Neutrophil (primary cell): ENCODE data around the gene LLGL1.
A peak's percentile ranks its signal among the peaks of the same experiment; 100 is the strongest.

Source experiments
- H3K27ac ChIP-seq: fragments of 200-600 bp; sonication (generic); 2 replicates; pipeline ENCODE4 v1.5.1; 2016; ENCODE audit warnings: mild to moderate bottlenecking, moderate library complexity
- H3K27me3 ChIP-seq: fragments of 200-600 bp; sonication (generic); 2 replicates; pipeline ENCODE4 v1.6.0; 2016; ENCODE audit warnings: mild to moderate bottlenecking
- H3K36me3 ChIP-seq: fragments of 200-600 bp; sonication (generic); 2 replicates; pipeline ENCODE4 v1.5.1; 2017
- H3K4me1 ChIP-seq, 2 experiments: fragments of 200-600 bp in 1 of 2; sonication (generic) in 1 of 2; 1 replicate in 1 of 2; 2 replicates in 1 of 2; pipeline versions ENCODE4 v1.5.1 to v1.6.1; 2013 to 2016; ENCODE audit warnings: low read depth in 1 of 2, low read length in 1 of 2, mild to moderate bottlenecking in 1 of 2, moderate library complexity in 1 of 2; ENCODE audit not compliant: control insufficient read depth in 1 of 2, insufficient read depth in 1 of 2
- H3K4me3 ChIP-seq, 2 experiments: fragments of 200-600 bp in 1 of 2; sonication (generic) in 1 of 2; 1 replicate in 1 of 2; 2 replicates in 1 of 2; pipeline ENCODE4 v1.5.1; 2013 to 2016; ENCODE audit warnings: low read depth in 1 of 2, low read length in 1 of 2, mild to moderate bottlenecking in 1 of 2, moderate library complexity in 1 of 2
- H3K9me3 ChIP-seq: fragments of 200-600 bp; sonication (generic); 2 replicates; pipeline ENCODE4 v1.5.1; 2016
- TF ChIP-seq, protein P1 (sequence below): fragments of 200-600 bp; sonication (generic); IDR thresholded peaks from 2 replicates; pipeline ENCODE4 v1.5.1; 2016; ENCODE audit warnings: antibody characterized with exemption

Gene LLGL1

DNA sequence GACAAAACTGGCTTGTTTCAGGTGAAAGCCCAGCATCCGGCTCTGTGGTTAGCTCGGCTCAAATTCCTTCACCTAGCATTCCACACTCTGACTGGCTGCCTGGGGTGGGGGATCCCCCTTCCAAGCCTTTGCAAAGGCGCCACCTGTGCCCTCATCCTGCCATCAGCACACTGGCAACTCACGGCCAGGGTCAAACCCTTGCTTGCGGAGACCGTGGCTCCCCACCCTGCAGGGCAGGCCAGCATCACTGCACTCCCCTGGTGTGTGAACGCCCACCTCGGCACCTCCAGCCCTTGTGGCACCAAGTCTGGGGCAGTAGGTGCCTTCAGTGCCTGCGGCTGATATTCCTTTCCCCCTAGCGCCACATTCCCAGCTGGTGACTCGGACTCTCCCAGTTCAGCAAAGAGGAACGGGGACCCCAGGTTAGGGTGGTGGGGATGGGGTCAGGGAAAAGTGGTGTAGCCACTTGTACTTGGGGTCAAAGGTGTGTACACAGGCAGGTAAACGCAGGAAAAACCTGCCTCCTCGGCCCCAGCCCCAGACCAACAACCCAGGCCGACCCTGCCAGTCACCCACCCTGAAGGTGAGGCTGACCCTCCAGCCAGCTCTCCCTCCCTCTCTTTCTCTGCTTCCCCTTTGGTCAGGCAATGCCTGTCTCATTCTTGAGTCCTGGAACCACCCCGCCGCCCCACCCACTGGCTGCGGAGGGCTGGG lies 32.0 kb downstream of the LLGL1 start:
- Histone ChIP-seq H3K36me3 (peaks cover 44% of the 10 kb centered on the region), H3K27me3 (no peaks in the 10 kb centered on the region)
- TF ChIP-seq, protein P1, sequence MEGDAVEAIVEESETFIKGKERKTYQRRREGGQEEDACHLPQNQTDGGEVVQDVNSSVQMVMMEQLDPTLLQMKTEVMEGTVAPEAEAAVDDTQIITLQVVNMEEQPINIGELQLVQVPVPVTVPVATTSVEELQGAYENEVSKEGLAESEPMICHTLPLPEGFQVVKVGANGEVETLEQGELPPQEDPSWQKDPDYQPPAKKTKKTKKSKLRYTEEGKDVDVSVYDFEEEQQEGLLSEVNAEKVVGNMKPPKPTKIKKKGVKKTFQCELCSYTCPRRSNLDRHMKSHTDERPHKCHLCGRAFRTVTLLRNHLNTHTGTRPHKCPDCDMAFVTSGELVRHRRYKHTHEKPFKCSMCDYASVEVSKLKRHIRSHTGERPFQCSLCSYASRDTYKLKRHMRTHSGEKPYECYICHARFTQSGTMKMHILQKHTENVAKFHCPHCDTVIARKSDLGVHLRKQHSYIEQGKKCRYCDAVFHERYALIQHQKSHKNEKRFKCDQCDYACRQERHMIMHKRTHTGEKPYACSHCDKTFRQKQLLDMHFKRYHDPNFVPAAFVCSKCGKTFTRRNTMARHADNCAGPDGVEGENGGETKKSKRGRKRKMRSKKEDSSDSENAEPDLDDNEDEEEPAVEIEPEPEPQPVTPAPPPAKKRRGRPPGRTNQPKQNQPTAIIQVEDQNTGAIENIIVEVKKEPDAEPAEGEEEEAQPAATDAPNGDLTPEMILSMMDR = no peak

GRCh38 chr17:18257982-18258355 lies 32.5 kb downstream of the LLGL1 start:
- no peaks in the 10 kb centered on the region for H3K27me3 ChIP-seq
- H3K9me3 ChIP-seq = no peaks in the 10 kb centered on the region
- peaks cover 39% of the 10 kb centered on the region for H3K36me3 ChIP-seq
- TF ChIP-seq, protein P1 = peak; percentile 30
- peak overlapping the region; percentile 78 to 99 for H3K4me3 ChIP-seq
- H3K4me1 ChIP-seq = peaks cover 48 to 49% of the 10 kb centered on the region in 2 experiments
- peak overlapping the region; percentile 99 for H3K27ac ChIP-seq

More for the DNA sequence above, 32.0 kb downstream of the LLGL1 start:
- Histone ChIP-seq H3K4me3 (peak overlapping the region; percentile 78 to 99), H3K4me1 (peaks cover 48 to 49% of the 10 kb centered on the region in 2 experiments), H3K27ac (peak overlapping the region; percentile 99), H3K9me3 (no peaks in the 10 kb centered on the region)

DNA sequence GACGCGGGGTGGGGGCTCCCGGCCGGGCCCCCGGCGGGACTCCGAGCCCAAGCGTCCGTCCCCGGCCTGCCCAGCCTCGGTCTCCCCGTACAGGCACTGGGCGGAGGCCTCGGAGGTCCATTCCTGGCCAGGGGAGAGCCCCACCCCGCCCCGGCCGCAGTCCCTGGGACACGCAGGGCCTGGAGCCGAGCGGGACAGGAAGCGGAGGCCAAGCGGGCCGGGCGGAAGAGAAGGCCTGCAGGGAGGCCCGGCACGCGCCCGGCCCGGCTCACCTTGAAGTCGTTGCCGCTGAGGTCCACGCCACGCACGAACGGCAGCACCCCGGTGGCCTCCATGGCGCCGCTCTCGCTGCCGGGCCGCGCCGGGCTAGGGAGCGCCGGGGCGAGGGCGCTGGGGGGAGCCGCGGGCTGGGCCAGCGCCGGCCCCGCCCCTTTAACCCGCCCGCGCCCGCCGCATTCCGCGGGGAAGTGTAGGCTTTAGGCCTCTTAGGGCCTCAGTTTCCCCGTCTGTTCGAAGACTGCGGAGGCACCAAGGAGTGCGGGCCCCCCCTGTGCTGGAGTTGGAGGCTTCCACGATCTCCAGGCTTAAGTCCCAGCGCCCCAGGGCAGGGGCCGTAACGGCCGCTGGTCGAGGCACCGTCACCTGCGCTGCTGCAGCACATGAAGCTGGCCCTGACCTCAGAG lies 33.1 kb downstream of the LLGL1 start, which contains the start of gene FLII:
Gene FLII (minus strand): TSS at position 383 of the 683 bp plus-strand sequence. CDS start 48 bp downstream, at position 335.
- TF ChIP-seq, protein P1 = no peak
- H3K4me3 ChIP-seq = peak within 1 kb of the TSS; percentile 78 to 99
- H3K27ac ChIP-seq = peak within 1 kb of the TSS; percentile 99
- H3K9me3 ChIP-seq = no peaks in the 10 kb centered on the region
- H3K36me3 ChIP-seq = peaks cover 39% of the 10 kb centered on the region
- H3K27me3 ChIP-seq = no peaks in the 10 kb centered on the region
- peaks cover 48 to 49% of the 10 kb centered on the region in 2 experiments for H3K4me1 ChIP-seq

DNA sequence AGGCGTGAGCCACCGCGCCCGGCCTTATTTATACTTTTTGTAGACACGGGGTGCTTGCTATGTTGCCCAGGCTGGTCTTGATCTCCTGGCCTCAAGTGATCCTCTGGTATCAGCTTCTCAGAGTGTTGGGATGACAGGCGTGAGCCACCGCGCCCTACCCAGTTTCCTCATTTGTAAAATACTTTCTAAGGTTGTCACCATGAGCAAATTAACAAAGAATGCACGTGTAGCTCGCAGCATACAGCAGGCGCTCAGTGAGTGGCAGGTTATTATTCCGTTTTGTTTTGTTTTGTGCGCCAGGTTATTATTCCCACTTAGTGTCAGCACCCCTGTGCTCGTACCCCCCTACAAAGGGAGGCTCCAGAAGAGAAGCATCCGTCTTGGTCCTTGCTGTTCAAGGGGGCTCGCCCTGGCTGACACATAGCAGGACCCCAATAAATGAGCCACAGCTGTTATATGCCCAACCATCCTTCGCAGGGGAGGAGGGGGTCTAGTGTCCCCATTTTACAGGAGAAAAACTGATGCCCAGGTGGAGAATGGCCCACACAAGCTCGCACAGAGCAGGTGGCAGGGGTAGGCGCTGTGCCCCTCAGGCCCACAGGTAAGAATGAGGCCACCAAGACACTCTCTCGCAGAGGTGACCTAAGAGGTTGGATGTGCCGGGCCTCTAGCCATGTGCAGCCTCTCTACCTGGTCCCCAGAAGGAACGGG lies 34.3 kb downstream of the LLGL1 start:
- Histone ChIP-seq H3K4me1 (peaks cover 48 to 49% of the 10 kb centered on the region in 2 experiments), H3K9me3 (no peaks in the 10 kb centered on the region), H3K27ac (peak overlapping the region; percentile 92), H3K36me3 (peaks cover 39% of the 10 kb centered on the region), H3K27me3 (no peaks in the 10 kb centered on the region), H3K4me3 (peak overlapping the region; percentile 76 to 98)
- TF ChIP-seq, protein P1 = no peak

- Histone ChIP-seq H3K4me1 (peaks cover 48 to 49% of the 10 kb centered on the region in 2 experiments), H3K36me3 (peaks cover 39% of the 10 kb centered on the region)
- TF ChIP-seq, protein P1 = peak; percentile 52
These were observed 35.1 kb downstream of the LLGL1 start, which contains the start of gene MIEF2 for GRCh38 chr17:18260332-18261145. MIEF2 (plus strand) TSS chr17:18260662; CDS start chr17:18262721, 2,059 bp downstream.

More at GRCh38 chr17:18260332-18261145, 35.1 kb downstream of the LLGL1 start, which contains the start of gene MIEF2:
- peak within 1 kb of the TSS; percentile 76 to 98 for H3K4me3 ChIP-seq
- no peaks in the 10 kb centered on the region for H3K27me3 ChIP-seq
- H3K9me3 ChIP-seq = no peaks in the 10 kb centered on the region
- peak within 1 kb of the TSS; percentile 92 for H3K27ac ChIP-seq
